HepG2 (cell line): ENCODE results near the gene GPX2. TPM values are rescaled to one million over a fixed set of nuclear protein-coding genes. Genes with fewer than 3 reads are reported as not detected.
A peak's percentile ranks its signal among the peaks of the same experiment; 100 is the strongest.

Experiments used
- DBP ChIP-seq: sonication (generic); formaldehyde crosslinking; IDR thresholded peaks from 2 replicates; pipeline ENCODE4 v1.4.0; 2020; ENCODE audit warnings: missing genetic modification reagents; ENCODE audit errors: not compliant biosample characterization
- DNMT3B ChIP-seq: conservative IDR thresholded peaks from 2 replicates; pipeline ENCODE4 v1.6.1; 2016; ENCODE audit warnings: missing biosample characterization, control low read depth
- ETV5 ChIP-seq: IDR thresholded peaks from 2 replicates; pipeline ENCODE4 v1.6.1; 2018; ENCODE audit warnings: missing biosample characterization, missing genetic modification reagents, inconsistent platforms, borderline replicate concordance
- FOXP4 ChIP-seq: sonication (generic); formaldehyde crosslinking; IDR thresholded peaks from 2 replicates; pipeline ENCODE4 v1.4.0; 2020; ENCODE audit warnings: missing genetic modification reagents
- GATAD2A ChIP-seq: IDR thresholded peaks from 2 replicates; pipeline ENCODE4 v1.6.1; 2016
- GFI1 ChIP-seq: sonication (generic); formaldehyde crosslinking; IDR thresholded peaks from 2 replicates; pipeline ENCODE4 v1.5.0; 2020; ENCODE audit warnings: missing genetic modification reagents, mild to moderate bottlenecking, borderline replicate concordance
- KDM5A ChIP-seq: fragments of 200-600 bp; sonication (generic); IDR thresholded peaks from 2 replicates; pipeline ENCODE4 v1.7.0; 2018; ENCODE audit warnings: antibody characterized with exemption, mild to moderate bottlenecking, low read length, borderline replicate concordance
- NCOA5 ChIP-seq: sonication (generic); formaldehyde crosslinking; IDR thresholded peaks from 2 replicates; pipeline ENCODE4 v1.4.0; 2020; ENCODE audit warnings: missing genetic modification reagents
- NR2F2 ChIP-seq: IDR thresholded peaks from 2 replicates; pipeline ENCODE4 v1.6.1; 2012; ENCODE audit warnings: low read depth, inconsistent platforms, borderline replicate concordance
- PRDM10 ChIP-seq: sonication (generic); formaldehyde crosslinking; IDR thresholded peaks from 2 replicates; pipeline ENCODE4 v1.4.0; 2020; ENCODE audit warnings: low read depth, missing genetic modification reagents
- PRPF4 ChIP-seq: fragments of 200-400 bp; formaldehyde crosslinking; IDR thresholded peaks from 2 replicates; pipeline ENCODE4 v1.6.1; 2016; ENCODE audit warnings: low read length, low read depth; ENCODE audit not compliant: poor library complexity, severe bottlenecking
- RFX3 ChIP-seq: IDR thresholded peaks from 2 replicates; pipeline ENCODE4 v1.6.1; 2016; ENCODE audit warnings: missing biosample characterization, missing genetic modification reagents
- SOX5 ChIP-seq: IDR thresholded peaks from 2 replicates; pipeline ENCODE4 v1.6.1; 2016; ENCODE audit warnings: borderline replicate concordance
- TGIF2 ChIP-seq: IDR thresholded peaks from 2 replicates; pipeline ENCODE4 v1.6.1; 2016; ENCODE audit warnings: control low read depth, missing compliant biosample characterization
- ZBTB26 ChIP-seq: IDR thresholded peaks from 2 replicates; pipeline ENCODE4 v1.6.1; 2016; ENCODE audit warnings: missing compliant biosample characterization, missing genetic modification reagents, borderline replicate concordance
- ZFX ChIP-seq: sonication (generic); formaldehyde crosslinking; IDR thresholded peaks from 2 replicates; pipeline ENCODE4 v1.4.0; 2020; ENCODE audit warnings: mild to moderate bottlenecking, low read depth, missing genetic modification reagents, moderate library complexity
- ZNF263 ChIP-seq: sonication (generic); formaldehyde crosslinking; IDR thresholded peaks from 2 replicates; pipeline ENCODE4 v1.4.0; 2020; ENCODE audit warnings: missing genetic modification reagents
- ZNF580 ChIP-seq: IDR thresholded peaks from 2 replicates; pipeline ENCODE4 v1.6.1; 2016; ENCODE audit warnings: low read depth, borderline replicate concordance
- ZNF710 ChIP-seq: sonication (generic); formaldehyde crosslinking; IDR thresholded peaks from 2 replicates; pipeline ENCODE4 v1.5.0; 2020; ENCODE audit warnings: mild to moderate bottlenecking, missing genetic modification reagents, borderline replicate concordance
- ZSCAN25 ChIP-seq: sonication (generic); formaldehyde crosslinking; IDR thresholded peaks from 2 replicates; pipeline ENCODE4 v1.8.0; 2022; ENCODE audit warnings: mild to moderate bottlenecking, missing genetic modification reagents
- polyA plus RNA-seq, 8 experiments: library from polyadenylated mRNA; depleted of rRNA in 3 of 8; stranded (reverse) in 7 of 8; unstranded in 1 of 8; fragments of >200 nt; fragmentation: Illumina TruSeq in 4 of 8; extraction: Trizol in 4 of 8; gene quantifications; 2 replicates each; pipeline versions ENCODE4 v1.2.1 to v1.2.3, GENCODE V29; 2011 to 2016; ENCODE audit warnings: low read depth in 4 of 8, missing spikeins in 1 of 8, mixed read lengths in 1 of 8; ENCODE audit not compliant: insufficient read depth in 1 of 8
- total RNA-seq, 5 experiments: library from RNA; depleted of rRNA; stranded (reverse); fragments of >200 nt; fragmentation: Illumina TruSeq; extraction: Trizol; gene quantifications; 2 replicates each; pipeline ENCODE4 v1.2.3, GENCODE V29; 2016; ENCODE audit warnings: low read depth in 1 of 5

The GPX2 gene
- total and polyA plus RNA-seq, 2 of the 13 experiments (the other 11 are each of a cell fraction or from before 2014, with no cell fraction given): 526 to 674 TPM

GRCh38 chr14:64942531-64943111, at the start of gene GPX2 (continued):
- TF ChIP-seq SOX5 (CRISPR knock-in tag) (peak; percentile 90), ETV5 (CRISPR knock-in tag) (peak; percentile 49; the same call in 1 of the 2 replicates), ZFX (peak; percentile 70), TGIF2 (CRISPR knock-in tag) (peak; percentile 90), RFX3 (no peak), DBP (CRISPR knock-in tag) (no peak), ZNF580 (CRISPR knock-in tag) (peak; percentile 66), DNMT3B (CRISPR knock-in tag) (0 out of 2 replicates have a peak, but pooled peaks have one; percentile 56), PRPF4 (no peak), ZNF710 (peak; percentile 94), KDM5A (peak; percentile 17; the same call in 1 of the 2 replicates), GFI1 (CRISPR knock-in tag) (peak; percentile 76), PRDM10 (CRISPR knock-in tag) (peak; percentile 78), GATAD2A (CRISPR knock-in tag) (peak; percentile 75; the same call in 1 of the 2 replicates), ZBTB26 (CRISPR knock-in tag) (0 out of 2 replicates have a peak, but pooled peaks have one; percentile 44), ZNF263 (CRISPR knock-in tag) (peak; percentile 99), FOXP4 (CRISPR knock-in tag) (peak; percentile 92), NCOA5 (no peak), ZSCAN25 (CRISPR knock-in tag) (no peak), NR2F2 (peak; percentile 40; the same call in 1 of the 2 replicates)
